C4-2B (cell line): Measurements from ENCODE around the gene TMEM267.

ENCODE experiments used
- H3K27ac ChIP-seq: fragments of 450-650 bp; 2 replicates; pipeline ENCODE4 v1.5.1; 2017
- CTCF ChIP-seq: fragments of 450-650 bp; conservative IDR thresholded peaks from 2 replicates; pipeline ENCODE4 v1.5.1; 2017; ENCODE audit warnings: mild to moderate bottlenecking
- ZFX ChIP-seq: fragments of 450-650 bp; IDR thresholded peaks from 2 replicates; pipeline ENCODE4 v1.6.1; 2017

Gene TMEM267

GRCh38 chr5:43400082-43400481 lies 83.6 kb downstream of the TMEM267 start:
- TF ChIP-seq CTCF (peak; percentile 30), ZFX (no peak)
- no peak overlapping the region for H3K27ac ChIP-seq

- H3K27ac ChIP-seq: no peak overlapping the region
- TF ChIP-seq ZFX: no peak
These were observed 86.8 kb downstream of the TMEM267 start for GRCh38 chr5:43396762-43397304.
